Caco-2 (cell line): Measurements from ENCODE around the gene AHCYL2. TPM values are rescaled to one million over a fixed set of nuclear protein-coding genes. Genes with fewer than 3 reads are reported as not detected.
"Not testable (repeated sequence)": the region's sequence is repeated elsewhere in the genome, so short reads cannot be mapped to it uniquely, and the experiment has no call there.

Experiments used
- BruUV-seq: library from RNA; stranded (reverse); fragments of 400-500 nt; replicated peaks from 2 replicates; lab custom pipeline; 2021; lab: Mats Ljungman, UMichigan
- CTCF ChIA-PET: fragments of 300-600 bp; sonication (Branson Sonifier 250); formaldehyde crosslinking; loops from one replicate; lab custom pipeline; 2022; ENCODE audit warnings: antibody characterized with exemption; lab: Charles Lee
- POLR2A ChIA-PET: fragments of 300-600 bp; sonication (Branson Sonifier 250); formaldehyde crosslinking; loops from one replicate; lab custom pipeline; 2022; ENCODE audit warnings: antibody characterized with exemption; lab: Charles Lee
- DNase-seq, 2 experiments: peaks; one replicate each; pipeline versions ENCODE4 v3.0.0 to v3.0.0-alpha.2; 2020 to 2022
- H3K27me3 ChIP-seq: replicated peaks from 2 replicates; pipeline ENCODE4 v1.6.0; 2011; ENCODE audit warnings: low read length; ENCODE audit not compliant: control insufficient read depth, insufficient read depth
- H3K36me3 ChIP-seq: 2 replicates; pipeline ENCODE4 v1.5.1; 2011; ENCODE audit warnings: low read length; ENCODE audit not compliant: control insufficient read depth, insufficient read depth
- H3K4me1 ChIP-seq: fragments of 250-450 bp; sonication (Bioruptor Pico); 2 replicates; pipeline ENCODE4 v1.5.1; 2020; ENCODE audit warnings: mild to moderate bottlenecking
- H3K4me3 ChIP-seq: 2 replicates; pipeline ENCODE4 v1.5.1; 2011; ENCODE audit warnings: low read depth, mild to moderate bottlenecking, control low read depth, low read length
- H3K9me3 ChIP-seq: fragments of 250-450 bp; sonication (Bioruptor Pico); 2 replicates; pipeline ENCODE4 v1.5.1; 2020; ENCODE audit warnings: mild to moderate bottlenecking, moderate library complexity
- H3K27ac Mint-ChIP-seq: one replicate; pipeline ENCODE4 v1.8.0; 2022; ENCODE audit warnings: mixed read lengths; ENCODE audit not compliant: unreplicated experiment
- H3K27me3 Mint-ChIP-seq: one replicate; pipeline ENCODE4 v1.8.0; 2022; ENCODE audit warnings: mixed read lengths; ENCODE audit not compliant: insufficient read depth, unreplicated experiment
- H3K36me3 Mint-ChIP-seq: one replicate; pipeline ENCODE4 v1.8.0; 2022; ENCODE audit warnings: mild to moderate bottlenecking, mixed read lengths; ENCODE audit not compliant: insufficient read depth, unreplicated experiment
- H3K4me1 Mint-ChIP-seq: one replicate; pipeline ENCODE4 v1.8.0; 2022; ENCODE audit warnings: low read depth, mixed read lengths; ENCODE audit not compliant: unreplicated experiment
- H3K4me3 Mint-ChIP-seq: one replicate; pipeline ENCODE4 v1.8.0; 2022; ENCODE audit warnings: mild to moderate bottlenecking, moderate library complexity, mixed read lengths; ENCODE audit not compliant: unreplicated experiment
- H3K9me3 Mint-ChIP-seq: one replicate; pipeline ENCODE4 v1.8.0; 2022; ENCODE audit warnings: mixed read lengths; ENCODE audit not compliant: unreplicated experiment
- intact Hi-C: fragments of 100-400 bp; cut with micrococcal nuclease; formaldehyde crosslinking; loops from one replicate; pipeline ENCODE4 v1.10.0; 2022; ENCODE audit not compliant: unreplicated experiment
- total RNA-seq: library from RNA; stranded (reverse); gene quantifications from 2 replicates; pipeline ENCODE4 v1.2.3, GENCODE V29; 2022
- TF ChIP-seq, protein P1 (sequence below), 2 experiments: fragments of 200-600 bp in 1 of 2; IDR thresholded peaks; 1 replicate in 1 of 2; 2 replicates in 1 of 2; pipeline versions ENCODE4 v1.5.1 to v1.8.0; 2011 to 2022; ENCODE audit warnings: antibody characterized with exemption in 1 of 2, control low read depth in 1 of 2, inconsistent platforms in 1 of 2, low read depth in 1 of 2, low read length in 1 of 2, mild to moderate bottlenecking in 1 of 2, moderate library complexity in 1 of 2; ENCODE audit not compliant: insufficient read depth in 1 of 2, severe bottlenecking in 1 of 2, unreplicated experiment in 1 of 2

AHCYL2 gene
- total RNA-seq, 1 experiment from 2014 or later, result 15.8 TPM

- Mint-ChIP-seq H3K36me3 (no peaks in the 10 kb centered on the region), H3K4me1 (no peaks in the 10 kb centered on the region), H3K9me3 (no peaks in the 10 kb centered on the region), H3K4me3 (no peak overlapping the region), H3K27ac (no peak overlapping the region), H3K27me3 (no peaks in the 10 kb centered on the region)
- BruUV-seq, result no TSS peak
- H3K9me3 ChIP-seq, result no peaks in the 10 kb centered on the region
- ChIA-PET CTCF (interaction anchor here (0.6 kb wide), 1 partner anchor 61 kb away, joined by 3 read pairs; no protein-coding TSS in a partner anchor), POLR2A (no interaction called here)
- TF ChIP-seq, protein P1, sequence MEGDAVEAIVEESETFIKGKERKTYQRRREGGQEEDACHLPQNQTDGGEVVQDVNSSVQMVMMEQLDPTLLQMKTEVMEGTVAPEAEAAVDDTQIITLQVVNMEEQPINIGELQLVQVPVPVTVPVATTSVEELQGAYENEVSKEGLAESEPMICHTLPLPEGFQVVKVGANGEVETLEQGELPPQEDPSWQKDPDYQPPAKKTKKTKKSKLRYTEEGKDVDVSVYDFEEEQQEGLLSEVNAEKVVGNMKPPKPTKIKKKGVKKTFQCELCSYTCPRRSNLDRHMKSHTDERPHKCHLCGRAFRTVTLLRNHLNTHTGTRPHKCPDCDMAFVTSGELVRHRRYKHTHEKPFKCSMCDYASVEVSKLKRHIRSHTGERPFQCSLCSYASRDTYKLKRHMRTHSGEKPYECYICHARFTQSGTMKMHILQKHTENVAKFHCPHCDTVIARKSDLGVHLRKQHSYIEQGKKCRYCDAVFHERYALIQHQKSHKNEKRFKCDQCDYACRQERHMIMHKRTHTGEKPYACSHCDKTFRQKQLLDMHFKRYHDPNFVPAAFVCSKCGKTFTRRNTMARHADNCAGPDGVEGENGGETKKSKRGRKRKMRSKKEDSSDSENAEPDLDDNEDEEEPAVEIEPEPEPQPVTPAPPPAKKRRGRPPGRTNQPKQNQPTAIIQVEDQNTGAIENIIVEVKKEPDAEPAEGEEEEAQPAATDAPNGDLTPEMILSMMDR (IDR thresholded peaks at IDR 0.05; ENCODE audit: insufficient read depth in 1 of 2, low read depth in 1 of 2, low read length in 1 of 2, severe bottlenecking in 1 of 2, unreplicated experiment in 1 of 2), result no peak
- H3K4me3 ChIP-seq, result no peak overlapping the region
- H3K4me1 ChIP-seq, result no peaks in the 10 kb centered on the region
- no peaks in the 10 kb centered on the region for H3K36me3 ChIP-seq
- H3K27me3 ChIP-seq, result no peaks in the 10 kb centered on the region
- no peak for DNase-seq
- intact Hi-C loops, result no loop called here
These were observed 245.1 kb downstream of the AHCYL2 start for GRCh38 chr7:129469930-129470329.

DNA sequence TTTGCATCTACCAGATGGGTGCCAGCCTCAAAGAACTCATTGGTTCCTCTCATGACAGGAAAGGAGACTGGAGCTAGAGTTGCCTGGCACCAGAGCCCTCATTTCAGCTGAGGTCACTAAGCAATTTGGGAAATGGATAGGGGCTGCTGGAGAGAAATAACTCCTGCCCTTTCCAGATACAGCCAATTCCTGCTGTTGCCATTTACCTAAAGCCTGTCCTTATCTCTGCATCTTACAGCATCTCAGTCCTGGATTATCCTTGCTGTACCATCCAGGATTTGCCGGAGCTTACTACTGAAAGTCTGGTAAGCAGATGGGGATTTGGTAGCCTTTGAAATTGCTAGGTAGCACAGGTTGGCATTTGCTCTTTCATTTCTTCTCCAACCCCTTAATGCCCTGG is 245.6 kb downstream of the AHCYL2 start:
- BruUV-seq, result no TSS peak
- Mint-ChIP-seq H3K27me3 (no peaks in the 10 kb centered on the region), H3K4me1 (no peaks in the 10 kb centered on the region), H3K27ac (no peak overlapping the region), H3K4me3 (no peak overlapping the region), H3K9me3 (no peaks in the 10 kb centered on the region), H3K36me3 (no peaks in the 10 kb centered on the region)
- Histone ChIP-seq H3K9me3 (no peaks in the 10 kb centered on the region), H3K36me3 (no peaks in the 10 kb centered on the region), H3K4me3 (no peak overlapping the region), H3K4me1 (no peaks in the 10 kb centered on the region), H3K27me3 (no peaks in the 10 kb centered on the region)
- TF ChIP-seq, protein P1 (IDR thresholded peaks at IDR 0.05; ENCODE audit: insufficient read depth in 1 of 2, low read depth in 1 of 2, low read length in 1 of 2, severe bottlenecking in 1 of 2, unreplicated experiment in 1 of 2), result no peak
- intact Hi-C loops, result no loop called here
- CTCF ChIA-PET, result interaction anchor here (0.6 kb wide), 1 partner anchor 62 kb away, joined by 3 read pairs; no protein-coding TSS in a partner anchor
- no peak for DNase-seq
- POLR2A ChIA-PET, result no interaction called here

DNA sequence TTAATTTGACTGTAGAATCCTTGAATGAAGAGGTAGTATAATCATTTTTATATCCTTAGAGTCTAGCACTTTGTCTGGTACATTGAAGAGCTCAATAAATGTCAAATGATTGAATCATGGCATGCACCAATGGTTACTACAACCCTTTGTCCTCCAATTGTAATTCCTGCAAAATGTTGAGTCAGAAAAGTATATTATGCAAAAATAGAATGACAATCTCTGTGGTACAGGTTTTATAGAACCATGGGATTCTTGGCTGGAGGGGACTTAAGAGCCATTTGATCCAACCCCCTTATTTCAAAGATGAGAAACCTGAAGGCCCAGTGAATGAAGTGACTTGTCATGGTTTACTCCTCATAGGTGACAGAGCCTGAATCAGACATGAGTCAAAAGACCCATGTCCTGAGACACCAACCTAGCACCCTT is 246.6 kb downstream of the AHCYL2 start:
- intact Hi-C loops, result no loop called here
- Mint-ChIP-seq H3K27ac (no peak overlapping the region), H3K36me3 (no peaks in the 10 kb centered on the region), H3K9me3 (no peaks in the 10 kb centered on the region), H3K4me1 (no peaks in the 10 kb centered on the region), H3K4me3 (no peak overlapping the region), H3K27me3 (no peaks in the 10 kb centered on the region)
- DNase-seq, result no peak
- BruUV-seq, result no TSS peak
- POLR2A ChIA-PET, result no interaction called here
- H3K9me3 ChIP-seq, result no peaks in the 10 kb centered on the region
- CTCF ChIA-PET, result interaction anchor here (0.5 to 1.3 kb wide), 2 partner anchors 253 to 1282 kb away, joined by 3 to 4 read pairs; no protein-coding TSS in a partner anchor
- TF ChIP-seq, protein P1 (IDR thresholded peaks at IDR 0.05; ENCODE audit: insufficient read depth in 1 of 2, low read depth in 1 of 2, low read length in 1 of 2, severe bottlenecking in 1 of 2, unreplicated experiment in 1 of 2), result no peak
- H3K4me3 ChIP-seq, result no peak overlapping the region
- H3K36me3 ChIP-seq, result no peaks in the 10 kb centered on the region
- H3K4me1 ChIP-seq, result no peaks in the 10 kb centered on the region
- H3K27me3 ChIP-seq, result no peaks in the 10 kb centered on the region

DNA sequence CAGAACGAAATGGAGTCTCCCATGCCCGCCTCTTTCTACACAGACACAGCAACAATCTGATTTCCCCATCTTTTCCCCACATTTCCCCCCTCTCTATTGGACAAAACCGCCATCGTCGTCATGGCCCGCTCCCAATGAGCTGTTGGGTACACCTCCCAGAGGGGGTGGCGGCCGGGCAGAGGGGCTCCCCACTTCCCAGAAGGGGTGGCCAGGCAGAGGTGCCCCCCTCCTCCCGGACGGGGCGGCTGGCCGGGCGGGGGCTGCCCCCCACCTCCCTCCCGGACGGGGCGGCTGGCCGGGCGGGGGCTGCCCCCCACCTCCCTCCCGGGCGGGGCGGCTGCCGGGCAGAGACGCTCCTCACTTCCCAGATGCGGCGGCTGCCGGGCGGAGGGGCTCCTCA is 251.1 kb downstream of the AHCYL2 start:
- H3K36me3 ChIP-seq, H3K27me3 ChIP-seq, H3K4me1 ChIP-seq, CTCF ChIA-PET, H3K4me3 Mint-ChIP-seq, H3K4me1 Mint-ChIP-seq, intact Hi-C loops, H3K9me3 Mint-ChIP-seq, H3K4me3 ChIP-seq, POLR2A ChIA-PET, BruUV-seq, H3K27me3 Mint-ChIP-seq, H3K36me3 Mint-ChIP-seq, H3K9me3 ChIP-seq, DNase-seq, H3K27ac Mint-ChIP-seq: not testable (repeated sequence)

DNA sequence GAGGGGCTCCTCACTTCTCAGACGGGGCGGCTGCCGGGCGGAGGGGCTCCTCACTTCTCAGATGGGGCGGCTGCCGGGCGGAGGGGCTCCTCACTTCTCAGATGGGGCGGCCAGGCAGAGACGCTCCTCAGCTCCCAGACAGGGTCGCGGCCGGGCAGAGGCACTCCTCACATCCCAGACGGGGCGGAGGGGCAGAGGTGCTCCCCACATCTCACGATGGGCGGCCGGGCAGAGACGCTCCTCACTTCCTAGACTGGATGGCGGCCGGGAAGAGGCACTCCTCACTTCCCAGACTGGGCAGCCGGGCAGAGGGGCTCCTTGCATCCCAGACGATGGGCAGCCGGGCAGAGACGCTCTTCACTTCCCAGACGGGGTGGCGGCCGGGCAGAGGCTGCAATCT is 251.6 kb downstream of the AHCYL2 start:
- BruUV-seq, H3K27me3 ChIP-seq, H3K36me3 Mint-ChIP-seq, H3K4me3 Mint-ChIP-seq, H3K27me3 Mint-ChIP-seq, DNase-seq, intact Hi-C loops, H3K36me3 ChIP-seq, H3K27ac Mint-ChIP-seq, H3K9me3 Mint-ChIP-seq, CTCF ChIA-PET, POLR2A ChIA-PET, H3K4me1 ChIP-seq, H3K9me3 ChIP-seq, H3K4me3 ChIP-seq, H3K4me1 Mint-ChIP-seq: not testable (repeated sequence)
